NT2/D1 (cell line): ENCODE measurements around the gene KIF18A.

Experiments
- YY1 ChIP-seq: IDR thresholded peaks from 2 replicates; pipeline ENCODE4 v1.6.1; 2011; ENCODE audit not compliant: insufficient read length, insufficient read depth
- ZNF274 ChIP-seq: IDR thresholded peaks from 2 replicates; pipeline ENCODE4 v1.6.1; 2011; ENCODE audit warnings: mild to moderate bottlenecking, low read depth, low read length

DNA sequence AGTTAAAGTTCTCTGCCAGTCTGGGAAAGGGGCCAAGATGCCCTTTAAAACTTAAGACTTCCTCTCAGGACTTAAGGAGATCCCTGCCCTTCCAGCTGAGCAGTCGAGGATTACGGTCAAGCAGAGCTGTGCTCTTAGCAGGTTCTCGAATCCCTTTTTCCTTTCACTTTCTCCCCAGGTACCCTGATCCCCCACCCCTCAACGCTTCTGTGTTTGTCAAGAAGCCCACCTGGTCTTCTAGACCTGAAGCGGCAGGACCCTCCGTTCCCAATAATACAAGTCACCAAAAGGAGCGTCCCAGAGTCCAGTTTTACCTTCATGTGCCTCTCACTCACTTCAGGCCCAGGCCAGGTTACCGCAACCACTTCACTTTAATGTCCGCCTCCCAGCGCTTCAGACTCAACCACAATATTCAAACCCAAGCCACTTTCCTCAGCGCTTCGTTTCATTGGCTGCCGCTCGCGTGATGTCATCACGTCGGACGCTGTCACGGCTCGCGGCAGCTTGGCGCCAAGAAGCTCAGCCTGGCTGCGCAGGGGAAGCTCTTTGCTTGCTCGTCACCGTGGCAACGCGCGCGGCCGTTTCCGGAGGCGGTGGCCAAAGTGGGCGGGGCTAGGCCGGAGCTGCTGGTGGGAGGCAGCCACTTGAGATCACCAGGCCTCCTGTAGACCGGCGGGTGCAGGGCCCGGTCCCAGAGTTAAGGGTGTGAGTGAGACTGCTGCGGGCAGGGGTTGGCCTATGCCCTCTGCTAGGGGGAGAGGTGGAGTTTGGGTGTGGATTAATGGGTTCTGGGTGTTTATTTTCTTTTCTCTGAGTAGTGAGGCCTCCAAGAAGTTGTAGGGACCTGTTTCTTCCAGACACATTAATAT, at the start of gene KIF18A, which contains the start of gene METTL15:
- no peak for TF ChIP-seq YY1
- no peak for TF ChIP-seq ZNF274
